ENCODE measurements around the gene CX3CR1.

CX3CR1 gene

GRCh38 chr3:39255503-39256325 is 24.1 kb downstream of the CX3CR1 start (continued):
- no peak for TF ChIP-seq PRDM2 (tag by site-specific recombination; IDR thresholded peaks at IDR 0.05; ENCODE audit: borderline replicate concordance)
- TF ChIP-seq REST (tag by site-specific recombination; IDR thresholded peaks at IDR 0.05): no peak
- no peak for TF ChIP-seq ZNF521 (tag by site-specific recombination; IDR thresholded peaks at IDR 0.05)
- TF ChIP-seq ZNF747 (tag by site-specific recombination; IDR thresholded peaks at IDR 0.05): no peak
- no peak for TF ChIP-seq HOXC10 (CRISPR knock-in tag; IDR thresholded peaks at IDR 0.05)
- TF ChIP-seq ZNF223 (tag by site-specific recombination; IDR thresholded peaks at IDR 0.05): no peak

- Histone ChIP-seq H3K9me3 (ENCODE audit: control insufficient read depth, insufficient read depth, low read depth, low read length) (no peaks in the 10 kb centered on the region), H3K36me3 (ENCODE audit: control insufficient read depth in 2 of 2, insufficient read depth in 1 of 2, low read length in 2 of 2) (no peaks in the 10 kb centered on the region), H3K27ac (ENCODE audit: extremely low read depth, low read depth, low read length) (no peak overlapping the region), H3K4me1 (ENCODE audit: control insufficient read depth, insufficient read depth, low read length) (no peaks in the 10 kb centered on the region), H3K4me3 (ENCODE audit: low read depth, low read length) (no peak overlapping the region)
- POLR2A ChIA-PET: no interaction called here
- CTCF ChIA-PET: no interaction called here
- TF ChIP-seq ZNF677 (tag by site-specific recombination; IDR thresholded peaks at IDR 0.05): no peak
- TF ChIP-seq ZBTB21 (tag by site-specific recombination; IDR thresholded peaks at IDR 0.05): no peak
- no peak for TF ChIP-seq ZNF549 (tag by site-specific recombination; IDR thresholded peaks at IDR 0.05)
- TF ChIP-seq ZNF155 (tag by site-specific recombination; IDR thresholded peaks at IDR 0.05): no peak
- TF ChIP-seq ZNF280C (tag by site-specific recombination; IDR thresholded peaks at IDR 0.05): no peak
- TF ChIP-seq ZSCAN4 (tag by site-specific recombination; IDR thresholded peaks at IDR 0.05): no peak
- no peak for TF ChIP-seq ZNF670 (tag by site-specific recombination; IDR thresholded peaks at IDR 0.05; ENCODE audit: low read depth)
- TF ChIP-seq REPIN1 (tag by site-specific recombination; IDR thresholded peaks at IDR 0.05; ENCODE audit: low read depth): no peak
- no peak for TF ChIP-seq ZNF600 (tag by site-specific recombination; IDR thresholded peaks at IDR 0.05)
- TF ChIP-seq ZNF792 (tag by site-specific recombination; IDR thresholded peaks at IDR 0.05): no peak
- no peak for TF ChIP-seq ZNF140 (tag by site-specific recombination; IDR thresholded peaks at IDR 0.05)
- no peak for TF ChIP-seq ZNF510 (tag by site-specific recombination; IDR thresholded peaks at IDR 0.05; ENCODE audit: insufficient replicate concordance)
- no peak for TF ChIP-seq ZNF768 (tag by site-specific recombination; IDR thresholded peaks at IDR 0.05)
- no peak for TF ChIP-seq GLI4 (tag by site-specific recombination; IDR thresholded peaks at IDR 0.05)
- no peak for TF ChIP-seq PRDM1 (tag by site-specific recombination; IDR thresholded peaks at IDR 0.05)
These were observed 24.9 kb downstream of the CX3CR1 start for GRCh38 chr3:39254806-39255449.
